HG03064 (cell line): ENCODE data around the gene SLC43A3.
"Not testable (repeated sequence)": the region's sequence is repeated elsewhere in the genome, so short reads cannot be mapped to it uniquely, and the experiment has no call there.

Experiments used
- ATAC-seq: cut with Tn5 transposase; IDR thresholded peaks from one replicate; pipeline ENCODE4 v1.9.1; 2021; ENCODE audit warnings: low read depth; ENCODE audit not compliant: unreplicated experiment

SLC43A3 gene

GRCh38 chr11:57361420-57361819 lies 65.5 kb downstream of the SLC43A3 start:
- ATAC-seq = not testable (repeated sequence)

- no peak for ATAC-seq
These were observed 65.9 kb downstream of the SLC43A3 start for GRCh38 chr11:57360991-57361390.

DNA sequence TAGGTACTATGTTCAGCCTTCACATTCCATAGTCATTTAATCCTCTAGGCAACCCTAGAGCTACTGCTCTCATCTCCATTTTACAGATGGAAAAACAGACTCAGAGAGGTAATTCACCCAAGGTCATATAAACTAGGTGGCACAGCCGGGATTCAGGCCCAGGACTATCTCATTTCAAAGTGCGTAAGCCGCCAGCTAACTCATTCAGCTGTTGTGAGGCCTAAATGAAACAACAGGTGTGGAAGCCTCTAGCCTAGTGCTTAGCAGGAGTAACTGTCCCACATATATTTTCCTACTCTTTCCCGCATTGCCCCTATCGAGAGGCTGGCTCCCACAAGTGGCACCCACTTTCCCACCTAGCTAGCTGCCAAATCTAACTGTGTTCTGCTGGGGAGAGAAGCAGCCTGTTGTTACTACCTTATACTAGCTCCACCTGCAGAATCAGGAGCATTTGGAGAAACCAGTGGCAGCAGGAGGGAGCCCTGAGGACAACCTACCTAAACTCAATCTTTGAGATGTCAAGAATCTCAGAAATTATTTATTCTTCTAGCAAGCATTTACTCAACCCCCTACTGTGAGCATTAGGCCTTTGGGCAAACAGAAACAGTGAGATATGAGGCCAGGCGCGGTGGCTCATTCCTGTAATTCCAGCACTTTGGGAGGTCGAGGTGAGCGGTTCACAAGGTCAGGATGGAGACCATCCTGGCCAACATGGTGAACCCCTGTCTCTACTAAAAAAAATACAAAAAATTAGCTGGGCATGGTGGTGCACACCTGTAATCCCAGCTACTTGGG lies 66.8 kb downstream of the SLC43A3 start:
- ATAC-seq = no peak

- ATAC-seq = no peak
These were observed 67.5 kb downstream of the SLC43A3 start for GRCh38 chr11:57359396-57359795.

DNA sequence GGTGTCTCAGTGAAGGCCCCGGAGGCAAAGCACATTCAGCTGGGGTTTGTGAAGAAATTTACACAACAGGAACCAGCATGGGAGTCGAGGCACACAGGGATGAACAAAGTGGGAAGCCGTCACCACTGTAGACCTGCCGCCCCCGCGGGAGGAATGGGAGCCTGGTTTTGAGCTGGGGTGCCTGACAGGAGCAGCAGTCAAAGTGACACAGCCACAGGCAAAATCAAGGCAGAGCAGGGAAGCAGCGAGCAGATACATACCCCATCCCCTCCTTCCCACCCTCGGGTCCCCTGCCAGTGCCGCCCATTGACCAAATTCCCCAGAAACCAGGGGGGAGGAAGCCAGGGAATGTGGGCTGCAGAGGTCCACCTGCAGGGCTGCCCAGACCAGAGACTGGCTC lies 67.9 kb downstream of the SLC43A3 start:
- no peak for ATAC-seq

DNA sequence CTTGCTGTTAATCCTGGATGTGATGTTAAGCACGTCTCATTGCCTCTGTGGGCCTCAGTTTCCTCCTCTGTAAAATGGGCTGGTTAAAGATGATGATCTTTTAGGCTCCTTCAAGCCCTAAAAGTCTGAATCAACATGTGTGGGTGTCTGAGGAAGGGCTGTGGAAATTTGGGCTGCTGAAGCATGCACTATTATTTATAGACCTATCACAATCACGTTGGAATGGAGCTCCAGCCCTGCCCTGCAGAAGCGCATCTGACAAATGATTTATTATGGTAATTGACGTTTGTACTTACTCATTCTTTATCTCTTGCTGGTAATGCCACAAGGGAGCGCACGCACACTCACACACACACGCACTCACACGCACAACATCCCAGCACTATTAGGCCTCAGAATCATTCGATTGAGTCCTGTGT lies 68.4 kb downstream of the SLC43A3 start:
- ATAC-seq = no peak

DNA sequence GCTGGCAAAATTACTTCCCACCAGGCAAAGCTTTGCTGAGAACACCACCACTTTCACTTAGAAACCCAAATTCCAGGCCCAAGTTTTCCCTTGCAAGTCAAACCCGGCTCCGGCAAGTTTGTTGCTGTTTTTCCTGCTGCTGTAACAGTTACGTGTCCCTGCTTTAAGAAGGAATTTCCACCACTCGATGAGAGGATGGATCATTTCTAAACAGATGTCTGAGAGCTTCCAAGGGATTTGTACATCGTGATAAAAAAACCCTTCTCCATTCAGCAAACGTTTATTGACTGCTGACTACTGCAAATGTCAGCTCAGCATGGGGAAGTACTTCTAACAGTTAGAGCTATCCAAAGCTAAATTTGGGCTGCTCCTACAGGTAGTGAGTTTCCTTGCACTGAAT lies 69.1 kb downstream of the SLC43A3 start:
- ATAC-seq = no peak

DNA sequence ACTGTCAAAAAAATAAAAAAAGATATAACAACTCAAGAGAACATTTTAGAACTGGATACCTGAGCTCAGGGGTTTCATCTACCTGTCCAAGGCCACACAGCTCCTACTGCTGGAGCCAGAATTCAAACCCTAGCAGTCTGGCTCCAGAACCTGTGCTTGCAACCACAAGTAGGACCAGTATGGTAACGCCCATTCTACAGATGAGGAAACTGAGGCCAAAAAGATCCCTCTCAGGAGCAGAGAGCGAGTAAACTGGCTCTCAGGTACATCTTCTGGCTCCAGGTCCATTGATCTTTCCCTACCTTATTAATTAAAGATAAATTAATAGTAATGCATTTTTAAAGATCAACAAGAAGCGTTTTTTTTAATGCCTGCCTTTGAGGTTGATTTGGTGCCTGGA lies 69.6 kb downstream of the SLC43A3 start:
- no peak for ATAC-seq
